Psoas muscle (tissue), 8 donors: ENCODE measurements around the gene EIPR1. TPM values are rescaled to one million over a fixed set of nuclear protein-coding genes. Genes with fewer than 3 reads are reported as not detected.

ENCODE experiments used
- ATAC-seq, 4 donors: fragments of 200-7000 bp; cut with Tn5 transposase; one replicate each; pipeline ENCODE4 v1.9.1; 2020; ENCODE audit warnings: moderate library complexity in 3 of 4, mild to moderate bottlenecking in 2 of 4
- DNase-seq, 2 donors: peaks; one replicate each; pipeline ENCODE4 v3.0.0-alpha.2; 2020
- H3K27ac ChIP-seq: fragments of 200-600 bp; one replicate; pipeline ENCODE4 v1.8.0; 2022
- H3K27me3 ChIP-seq, 3 donors: fragments of 200-600 bp in 1 of 3; one replicate each; pipeline versions ENCODE4 v1.6.1 to v1.8.0; 2013 to 2022; ENCODE audit warnings: low read length in 2 of 3, mild to moderate bottlenecking in 2 of 3, moderate library complexity in 1 of 3; ENCODE audit not compliant: insufficient read depth in 3 of 3
- H3K36me3 ChIP-seq, 2 donors: fragments of 200-600 bp in 1 of 2; one replicate each; pipeline versions ENCODE4 v1.6.1 to v1.8.0; 2013 to 2022; ENCODE audit warnings: low read depth in 1 of 2, mild to moderate bottlenecking in 1 of 2, moderate library complexity in 1 of 2; ENCODE audit not compliant: insufficient read depth in 1 of 2
- H3K4me1 ChIP-seq: fragments of 200-600 bp; one replicate; pipeline ENCODE4 v1.8.0; 2022
- H3K4me3 ChIP-seq: fragments of 200-600 bp; one replicate; pipeline ENCODE4 v1.8.0; 2022; ENCODE audit warnings: mild to moderate bottlenecking
- H3K9me3 ChIP-seq: fragments of 200-600 bp; one replicate; pipeline ENCODE4 v1.8.0; 2022
- WGBS, 3 donors: extraction: QIAGEN DNeasy Blood & Tissue Kit; methylation state at CpG; one replicate each; pipeline versions ENCODE4 v1.1.6 to v1.1.7; 2013; 5-methylcytosine and 5-hydroxymethylcytosine counted together
- intact Hi-C, 2 donors: fragments of 100-400 bp; cut with DNase I; formaldehyde crosslinking; loops; one replicate each; pipeline versions ENCODE4 v1.11.0 to v1.14.2; 2022
- polyA plus RNA-seq, 3 donors: library from polyadenylated mRNA; stranded (reverse); fragments of 200-250 nt; gene quantifications; one replicate each; pipeline ENCODE4 v1.2.3, GENCODE V29; 2013
- total RNA-seq, 4 donors: library from RNA; stranded (reverse); fragmentation: NEBNext Ultra II Directional in 2 of 4; extraction: Animal tissue kit (Norgen Biotek cat#: 25700) in 2 of 4; gene quantifications; one replicate each; pipeline versions ENCODE4 v1.2.1 to v1.2.4, GENCODE V29; 2021 to 2023
- TF ChIP-seq, protein P1 (sequence below): fragments of 200-600 bp; IDR thresholded peaks from one replicate; pipeline ENCODE4 v1.8.0; 2022; ENCODE audit warnings: antibody characterized with exemption
- donor health status: healthy with polysubstance abuse.
- donor health status: DM: no; HTN: no; CAD: no; lungs with moderate emphysema.
- donor health status: Bipolar disorder and iron deficiency.
- donor health status: healthy.
- donor health status: DM: yes; HTN: yes; CAD: no.
- donor health status: DM: no; HTN: no; CAD: no.
- donor health status: DM: no; HTN: no; CAD: no.
- donor health status: DM: yes; HTN: yes; CAD: no.

The EIPR1 gene
- total and polyA plus RNA-seq, 7 donors: 9.7 to 42.1 (median 12.5) TPM

DNA sequence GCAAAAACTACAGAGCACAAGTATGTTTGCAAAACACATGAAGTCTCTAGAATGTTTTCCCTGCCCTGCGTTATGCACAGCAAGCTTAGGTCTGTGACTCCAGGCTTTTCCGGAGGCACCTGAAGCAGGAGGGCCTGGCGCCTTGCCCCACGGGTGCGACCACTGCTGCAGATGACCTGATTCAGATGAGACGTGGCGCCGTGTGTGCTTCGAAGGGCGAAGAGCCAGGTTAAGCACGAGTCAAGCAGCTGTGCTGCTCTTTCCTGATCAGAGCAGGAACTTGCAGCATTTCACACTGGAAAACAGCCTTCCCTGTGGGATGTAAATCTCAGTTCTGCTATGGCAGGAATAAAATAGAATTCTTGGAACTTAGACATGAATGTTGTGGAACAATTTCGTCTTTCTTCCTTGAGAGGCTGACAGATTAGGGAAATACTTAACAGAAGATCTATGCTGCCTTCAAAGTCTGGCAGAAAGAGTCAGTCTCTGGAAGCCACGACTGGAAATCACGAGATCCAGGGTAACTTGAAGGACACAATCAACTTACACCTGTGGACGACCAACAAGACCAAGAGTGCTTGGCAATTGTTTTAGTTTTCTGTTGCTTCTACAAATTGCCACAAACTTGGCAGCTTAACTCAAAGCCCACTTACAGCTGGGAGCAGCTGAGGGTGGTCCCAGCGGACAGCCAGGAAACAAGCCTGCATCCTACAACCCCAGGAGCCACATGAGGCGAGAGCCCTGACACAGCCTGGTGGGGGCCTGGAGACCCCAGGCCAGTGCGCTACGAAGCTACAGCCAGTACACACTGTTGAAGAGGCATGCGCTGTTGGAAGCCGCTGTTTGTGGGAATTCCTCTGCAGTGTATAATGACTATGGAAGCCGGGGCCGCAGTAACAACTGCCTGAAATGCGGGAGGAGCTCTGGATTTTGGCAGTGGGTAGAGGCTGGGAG lies 42.9 kb downstream of the EIPR1 start:
- no peak overlapping the region for H3K27ac ChIP-seq
- intact Hi-C loops: no loop called here
- WGBS, 3 donors: 58 to 66% (median 62%) methylated on average over 24 of the region's 24 CpGs

DNA sequence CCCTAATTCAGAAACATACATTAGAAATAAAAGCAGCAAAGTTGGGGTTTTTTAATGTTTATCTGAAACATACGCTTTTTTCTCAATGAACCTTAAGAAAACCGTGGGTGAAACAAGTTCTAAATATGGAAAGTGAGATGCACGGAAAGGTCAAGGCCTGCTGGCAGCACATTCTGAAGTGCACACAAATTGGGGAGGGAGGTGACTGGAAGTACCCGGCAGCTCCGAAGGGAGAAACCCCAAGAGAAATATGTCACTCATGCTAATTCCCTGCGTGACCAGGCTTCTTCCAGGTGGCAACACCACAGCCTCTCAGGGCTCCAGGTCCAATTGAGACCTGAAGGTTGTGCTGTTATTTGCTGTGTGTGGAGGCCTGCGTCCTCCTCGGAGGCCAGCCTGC lies 45.5 kb downstream of the EIPR1 start:
- Histone ChIP-seq H3K4me1 (no peaks in the 10 kb centered on the region), H3K4me3 (no peak overlapping the region), H3K9me3 (no peaks in the 10 kb centered on the region), H3K27me3 (no peaks in the 10 kb centered on the region), H3K27ac (no peak overlapping the region), H3K36me3 (no peaks in the 10 kb centered on the region)
- DNase-seq (no peak), ATAC-seq (no peak)
- WGBS, 3 donors: 55 to 78% (median 58%) methylated on average over 8 of the region's 8 CpGs
- TF ChIP-seq, protein P1, sequence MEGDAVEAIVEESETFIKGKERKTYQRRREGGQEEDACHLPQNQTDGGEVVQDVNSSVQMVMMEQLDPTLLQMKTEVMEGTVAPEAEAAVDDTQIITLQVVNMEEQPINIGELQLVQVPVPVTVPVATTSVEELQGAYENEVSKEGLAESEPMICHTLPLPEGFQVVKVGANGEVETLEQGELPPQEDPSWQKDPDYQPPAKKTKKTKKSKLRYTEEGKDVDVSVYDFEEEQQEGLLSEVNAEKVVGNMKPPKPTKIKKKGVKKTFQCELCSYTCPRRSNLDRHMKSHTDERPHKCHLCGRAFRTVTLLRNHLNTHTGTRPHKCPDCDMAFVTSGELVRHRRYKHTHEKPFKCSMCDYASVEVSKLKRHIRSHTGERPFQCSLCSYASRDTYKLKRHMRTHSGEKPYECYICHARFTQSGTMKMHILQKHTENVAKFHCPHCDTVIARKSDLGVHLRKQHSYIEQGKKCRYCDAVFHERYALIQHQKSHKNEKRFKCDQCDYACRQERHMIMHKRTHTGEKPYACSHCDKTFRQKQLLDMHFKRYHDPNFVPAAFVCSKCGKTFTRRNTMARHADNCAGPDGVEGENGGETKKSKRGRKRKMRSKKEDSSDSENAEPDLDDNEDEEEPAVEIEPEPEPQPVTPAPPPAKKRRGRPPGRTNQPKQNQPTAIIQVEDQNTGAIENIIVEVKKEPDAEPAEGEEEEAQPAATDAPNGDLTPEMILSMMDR: no peak
- intact Hi-C loops: no loop called here

More for the DNA sequence above, 42.9 kb downstream of the EIPR1 start:
- H3K36me3 ChIP-seq: no peaks in the 10 kb centered on the region
- DNase-seq (no peak), ATAC-seq (no peak)
- TF ChIP-seq, protein P1: no peak
- H3K4me1 ChIP-seq: no peaks in the 10 kb centered on the region
- no peak overlapping the region for H3K4me3 ChIP-seq
- no peaks in the 10 kb centered on the region for H3K9me3 ChIP-seq
- no peaks in the 10 kb centered on the region for H3K27me3 ChIP-seq

GRCh38 chr2:3329491-3329890 lies 48.1 kb downstream of the EIPR1 start:
- TF ChIP-seq, protein P1: no peak
- no peak overlapping the region for H3K4me3 ChIP-seq
- 80 to 98% (median 90%) methylated on average over 5 of the region's 5 CpGs for WGBS, 3 donors
- no peak overlapping the region for H3K27ac ChIP-seq
- intact Hi-C loops: no loop called here
- H3K9me3 ChIP-seq: no peaks in the 10 kb centered on the region
- DNase-seq (no peak), ATAC-seq (no peak)
- no peaks in the 10 kb centered on the region for H3K4me1 ChIP-seq
- H3K27me3 ChIP-seq: no peaks in the 10 kb centered on the region
- H3K36me3 ChIP-seq: no peaks in the 10 kb centered on the region

- ATAC-seq (no peak), DNase-seq (no peak)
- H3K27me3 ChIP-seq: no peaks in the 10 kb centered on the region
- WGBS, 3 donors: 57 to 73% (median 70%) methylated on average over 15 of the region's 15 CpGs
- H3K4me3 ChIP-seq: no peak overlapping the region
- H3K36me3 ChIP-seq: no peaks in the 10 kb centered on the region
- H3K4me1 ChIP-seq: no peaks in the 10 kb centered on the region
- H3K9me3 ChIP-seq: no peaks in the 10 kb centered on the region
- TF ChIP-seq, protein P1: no peak
- intact Hi-C loops: no loop called here
- no peak overlapping the region for H3K27ac ChIP-seq
These were observed 50.7 kb downstream of the EIPR1 start for GRCh38 chr2:3326871-3327270.
